ENCODE results near the gene KLHL17. TPM values are rescaled to one million over a fixed set of nuclear protein-coding genes. Genes with fewer than 3 reads are reported as not detected.

The KLHL17 gene
- polyA plus RNA-seq, 2 of the 4 experiments (the other 2 are of a cell fraction), result 5.7 to 21.6 TPM

GRCh38 chr1:938088-938683 lies 22.2 kb upstream of the KLHL17 start:
- H3K9me3 ChIP-seq, result no peaks in the 10 kb centered on the region
- ATAC-seq (peak; percentile 37 to 70), FAIRE-seq (no peak), DNase-seq (ENCODE audit: low read depth in 1 of 2, low spot score in 1 of 2) (peak in 1 of 2 experiments; percentile 87)
- peak overlapping the region; percentile 100 for H3K27ac ChIP-seq
- H3K4me3 ChIP-seq, result no peak overlapping the region
- 65% methylated on average over 4 of the region's 15 CpGs for WGBS (ENCODE audit: missing lambda C conversion rate)
- TF ChIP-seq NFE2L2 (conservative IDR thresholded peaks at IDR 0.05; ENCODE audit: low read length) (no peak), RARB (CRISPR knock-in tag; IDR thresholded peaks at IDR 0.05) (peak; percentile 31; the same call in 1 of the 2 replicates), BCL3 (IDR thresholded peaks at IDR 0.05) (no peak), CTCF (IDR thresholded peaks at IDR 0.05) (peak; percentile 49), RAD21 (conservative IDR thresholded peaks at IDR 0.05 in 1 of 2, IDR thresholded peaks at IDR 0.05 in 1 of 2) (peak; percentile 59 to 61), JUN (IDR thresholded peaks at IDR 0.05) (peak; percentile 55 to 57; a peak in 2 of 5 replicates), JUNB (IDR thresholded peaks at IDR 0.05) (0 out of 2 replicates have a peak, but pooled peaks have one; percentile 20), FOSB (CRISPR knock-in tag; IDR thresholded peaks at IDR 0.05) (no peak), ZNF302 (CRISPR knock-in tag; IDR thresholded peaks at IDR 0.05) (no peak), MAX (IDR thresholded peaks at IDR 0.05) (peak; percentile 86), ZC3H11A (IDR thresholded peaks at IDR 0.05) (no peak), ZFP36 (IDR thresholded peaks at IDR 0.05; ENCODE audit: borderline replicate concordance, partially characterized antibody) (no peak), NPAS2 (CRISPR knock-in tag; IDR thresholded peaks at IDR 0.05; ENCODE audit: borderline replicate concordance) (no peak), USF2 (IDR thresholded peaks at IDR 0.05) (0 out of 2 replicates have a peak, but pooled peaks have one; percentile 57), BHLHE40 (IDR thresholded peaks at IDR 0.05; ENCODE audit: low read depth, low read length) (no peak), CBX2 (IDR thresholded peaks at IDR 0.05; ENCODE audit: borderline replicate concordance, low read depth) (no peak), ATOH8 (CRISPR knock-in tag; IDR thresholded peaks at IDR 0.05; ENCODE audit: low read depth) (peak; percentile 54; the same call in 1 of the 2 replicates), SMC3 (IDR thresholded peaks at IDR 0.05) (peak; percentile 80), EP300 (IDR thresholded peaks at IDR 0.05) (peak; percentile 55 to 61; a peak in 3 of 5 replicates), MAZ (IDR thresholded peaks at IDR 0.05; ENCODE audit: borderline replicate concordance, low read depth, low read length) (no peak), FOSL2 (IDR thresholded peaks at IDR 0.05) (peak; percentile 28; the same call in 1 of the 2 replicates), FOSL2 (CRISPR knock-in tag; IDR thresholded peaks at IDR 0.05) (peak; percentile 72), GATA3 (IDR thresholded peaks at IDR 0.05; ENCODE audit: borderline replicate concordance) (no peak; the same call in 1 of the 2 replicates), TP53 (CRISPR knock-in tag; IDR thresholded peaks at IDR 0.05) (no peak), MYC (IDR thresholded peaks at IDR 0.05; ENCODE audit: borderline replicate concordance, low read length) (no peak)
- H3K4me1 ChIP-seq, result peaks cover 52% of the 10 kb centered on the region
- ChIA-PET POLR2A (no interaction called here), CTCF (interaction anchor here (0.6 to 8.1 kb wide), 20 partner anchors 9 to 301 kb away, joined by 3 to 84 read pairs (median 4); partner anchors contain the start of gene SAMD11)
- H3K4me2 ChIP-seq, result peak overlapping the region; percentile 100
